ENCODE measurements around the gene MAP4K3. TPM values are rescaled to one million over a fixed set of nuclear protein-coding genes. Genes with fewer than 3 reads are reported as not detected.
"Not testable (repeated sequence)": the region's sequence is repeated elsewhere in the genome, so short reads cannot be mapped to it uniquely, and the experiment has no call there.

Gene MAP4K3
- total RNA-seq, 1 experiment from 2014 or later, result 97.4 TPM

DNA sequence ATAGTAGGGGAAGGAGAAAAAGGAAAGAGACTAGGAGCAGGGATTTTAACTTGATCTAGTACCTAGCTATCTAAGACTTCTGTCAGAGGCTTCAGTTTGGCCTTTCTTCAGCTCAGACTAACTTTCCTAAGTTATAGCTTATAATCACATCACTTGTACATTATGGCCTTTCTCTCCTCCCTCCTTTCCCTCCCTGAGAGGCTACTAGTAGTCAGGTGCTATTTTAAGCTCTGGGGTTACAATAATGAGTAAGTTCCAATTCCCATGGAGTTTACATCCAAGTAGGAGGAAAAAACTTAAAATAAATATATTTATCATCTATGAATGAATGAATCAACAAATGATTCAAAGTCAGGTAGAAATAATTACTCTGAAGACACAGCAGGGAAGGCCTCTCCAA, 102.6 kb downstream of the MAP4K3 start:
- TSS peak; percentile 3 for BruUV-seq (replicated peaks)
- Histone ChIP-seq H3K9ac (ENCODE audit: low read length) (no peak overlapping the region), H3K9me3 (ENCODE audit: low read length) (no peaks in the 10 kb centered on the region), H3K4me3 (ENCODE audit: low read length) (no peak overlapping the region), H3K9me2 (replicated peaks; ENCODE audit: low read length) (no peaks in the 10 kb centered on the region), H3K36me3 (ENCODE audit: low read depth, low read length) (peaks cover 12% of the 10 kb centered on the region; the same call in 1 of the 2 replicates), H3K4me2 (ENCODE audit: low read length) (no peak overlapping the region), H2AFZ (ENCODE audit: low read length) (no peak overlapping the region), H3K79me2 (ENCODE audit: low read length) (0 out of 2 replicates have a peak, but pooled peaks cover 12% of the 10 kb centered on the region), H3K27me3 (ENCODE audit: low read length) (no peaks in the 10 kb centered on the region), H3K4me1 (ENCODE audit: insufficient read depth, low read length) (no peaks in the 10 kb centered on the region), H4K20me1 (ENCODE audit: low read length) (0 out of 2 replicates have a peak, but pooled peaks cover 6% of the 10 kb centered on the region), H3F3A (ENCODE audit: low read length, unreplicated experiment) (no peaks in the 10 kb centered on the region), H3K27ac (ENCODE audit: low read length) (no peak overlapping the region)
- DNase-seq, result no peak
- intact Hi-C loops (cut with micrococcal nuclease), result no loop called here
- no peak for ATAC-seq
- ChIA-PET CTCF (no interaction called here), POLR2A (ENCODE audit: unreplicated experiment) (no interaction called here)
- TF ChIP-seq EZH2 (IDR thresholded peaks at IDR 0.05; ENCODE audit: low read length, unreplicated experiment), result no peak
- no peak for TF ChIP-seq EZH2phosphoT487 (IDR thresholded peaks at IDR 0.05; ENCODE audit: borderline replicate concordance, low read length)
- TF ChIP-seq, protein P1, sequence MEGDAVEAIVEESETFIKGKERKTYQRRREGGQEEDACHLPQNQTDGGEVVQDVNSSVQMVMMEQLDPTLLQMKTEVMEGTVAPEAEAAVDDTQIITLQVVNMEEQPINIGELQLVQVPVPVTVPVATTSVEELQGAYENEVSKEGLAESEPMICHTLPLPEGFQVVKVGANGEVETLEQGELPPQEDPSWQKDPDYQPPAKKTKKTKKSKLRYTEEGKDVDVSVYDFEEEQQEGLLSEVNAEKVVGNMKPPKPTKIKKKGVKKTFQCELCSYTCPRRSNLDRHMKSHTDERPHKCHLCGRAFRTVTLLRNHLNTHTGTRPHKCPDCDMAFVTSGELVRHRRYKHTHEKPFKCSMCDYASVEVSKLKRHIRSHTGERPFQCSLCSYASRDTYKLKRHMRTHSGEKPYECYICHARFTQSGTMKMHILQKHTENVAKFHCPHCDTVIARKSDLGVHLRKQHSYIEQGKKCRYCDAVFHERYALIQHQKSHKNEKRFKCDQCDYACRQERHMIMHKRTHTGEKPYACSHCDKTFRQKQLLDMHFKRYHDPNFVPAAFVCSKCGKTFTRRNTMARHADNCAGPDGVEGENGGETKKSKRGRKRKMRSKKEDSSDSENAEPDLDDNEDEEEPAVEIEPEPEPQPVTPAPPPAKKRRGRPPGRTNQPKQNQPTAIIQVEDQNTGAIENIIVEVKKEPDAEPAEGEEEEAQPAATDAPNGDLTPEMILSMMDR (conservative IDR thresholded peaks at IDR 0.05; ENCODE audit: low read depth, low read length), result no peak

DNA sequence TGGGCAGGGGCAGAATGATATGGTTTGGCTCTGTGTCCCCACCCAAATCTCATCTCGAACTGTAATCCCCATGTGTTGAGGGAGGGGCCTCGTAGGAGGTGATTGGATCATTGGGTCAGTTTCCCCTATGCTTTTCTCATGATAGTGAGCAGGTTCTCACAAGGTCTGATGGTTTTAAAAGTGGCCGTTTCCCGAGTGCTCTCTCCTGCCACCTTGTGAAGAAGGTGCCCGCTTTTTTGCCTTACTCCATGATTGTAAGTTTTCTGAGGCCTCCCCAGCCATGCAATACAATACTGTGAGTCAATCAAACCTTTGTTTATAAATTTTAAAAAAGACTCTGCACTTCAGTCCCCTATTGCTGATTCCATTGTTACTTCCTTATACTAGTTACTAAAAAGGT, 110.4 kb downstream of the MAP4K3 start:
- intact Hi-C loops (cut with micrococcal nuclease), result no loop called here
- Histone ChIP-seq H3K27ac (ENCODE audit: low read length) (no peak overlapping the region), H3K4me1 (ENCODE audit: insufficient read depth, low read length) (no peaks in the 10 kb centered on the region), H3K4me2 (ENCODE audit: low read length) (no peak overlapping the region), H3K36me3 (ENCODE audit: low read depth, low read length) (peaks cover 42% of the 10 kb centered on the region), H3K27me3 (ENCODE audit: low read length) (no peaks in the 10 kb centered on the region), H3F3A (ENCODE audit: low read length, unreplicated experiment) (no peaks in the 10 kb centered on the region), H3K79me2 (ENCODE audit: low read length) (no peaks in the 10 kb centered on the region), H3K9ac (ENCODE audit: low read length) (no peak overlapping the region), H4K20me1 (ENCODE audit: low read length) (no peaks in the 10 kb centered on the region), H3K4me3 (ENCODE audit: low read length) (no peak overlapping the region), H3K9me3 (ENCODE audit: low read length) (no peaks in the 10 kb centered on the region), H2AFZ (ENCODE audit: low read length) (no peak overlapping the region), H3K9me2 (replicated peaks; ENCODE audit: low read length) (no peaks in the 10 kb centered on the region)
- POLR2A ChIA-PET (ENCODE audit: unreplicated experiment), result no interaction called here
- no peak for DNase-seq
- TF ChIP-seq EZH2 (IDR thresholded peaks at IDR 0.05; ENCODE audit: low read length, unreplicated experiment) (no peak), EZH2phosphoT487 (IDR thresholded peaks at IDR 0.05; ENCODE audit: borderline replicate concordance, low read length) (no peak)
- TF ChIP-seq, protein P1 (conservative IDR thresholded peaks at IDR 0.05; ENCODE audit: low read depth, low read length), result peak; percentile 36; the same call in 1 of the 2 replicates
- no peak for ATAC-seq
- BruUV-seq (replicated peaks), result no TSS peak
- CTCF ChIA-PET, result no interaction called here

DNA sequence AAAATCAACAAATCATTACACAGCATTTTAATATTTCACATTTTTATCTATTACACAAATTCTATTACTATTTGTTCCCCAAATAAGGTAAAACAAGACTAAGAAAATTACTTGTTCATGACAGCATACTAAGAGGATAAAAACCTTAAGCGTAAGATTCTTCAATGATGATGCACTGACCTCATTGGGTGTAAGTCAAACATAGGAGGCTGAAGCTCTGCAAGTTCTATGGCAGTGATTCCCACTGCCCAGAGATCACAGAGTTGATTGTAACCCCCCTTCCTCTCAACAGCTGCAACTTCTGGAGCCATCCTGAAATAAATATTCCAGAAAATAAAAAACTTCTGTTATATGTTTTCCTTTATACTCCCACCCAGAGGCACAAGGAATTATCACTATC, 111.1 kb downstream of the MAP4K3 start:
- H3K79me2 ChIP-seq (ENCODE audit: low read length), result no peaks in the 10 kb centered on the region
- DNase-seq, result no peak
- H3K36me3 ChIP-seq (ENCODE audit: low read depth, low read length), result peaks cover 39% of the 10 kb centered on the region
- intact Hi-C loops (cut with micrococcal nuclease), result no loop called here
- no peak overlapping the region for H3K9ac ChIP-seq (ENCODE audit: low read length)
- H2AFZ ChIP-seq (ENCODE audit: low read length), result no peak overlapping the region
- H3K27ac ChIP-seq (ENCODE audit: low read length), result no peak overlapping the region
- H3K4me3 ChIP-seq (ENCODE audit: low read length), result no peak overlapping the region
- no peaks in the 10 kb centered on the region for H3K9me2 ChIP-seq (replicated peaks; ENCODE audit: low read length)
- CTCF ChIA-PET, result no interaction called here
- no peaks in the 10 kb centered on the region for H3K9me3 ChIP-seq (ENCODE audit: low read length)
- no peaks in the 10 kb centered on the region for H3K27me3 ChIP-seq (ENCODE audit: low read length)
- no peaks in the 10 kb centered on the region for H4K20me1 ChIP-seq (ENCODE audit: low read length)
- no peaks in the 10 kb centered on the region for H3F3A ChIP-seq (ENCODE audit: low read length, unreplicated experiment)
- no peak for ATAC-seq
- POLR2A ChIA-PET (ENCODE audit: unreplicated experiment), result no interaction called here
- H3K4me1 ChIP-seq (ENCODE audit: insufficient read depth, low read length), result no peaks in the 10 kb centered on the region
- H3K4me2 ChIP-seq (ENCODE audit: low read length), result no peak overlapping the region
- no TSS peak for BruUV-seq (replicated peaks)
- no peak for TF ChIP-seq EZH2phosphoT487 (IDR thresholded peaks at IDR 0.05; ENCODE audit: borderline replicate concordance, low read length)
- TF ChIP-seq, protein P1 (conservative IDR thresholded peaks at IDR 0.05; ENCODE audit: low read depth, low read length), result no peak
- TF ChIP-seq EZH2 (IDR thresholded peaks at IDR 0.05; ENCODE audit: low read length, unreplicated experiment), result no peak

DNA sequence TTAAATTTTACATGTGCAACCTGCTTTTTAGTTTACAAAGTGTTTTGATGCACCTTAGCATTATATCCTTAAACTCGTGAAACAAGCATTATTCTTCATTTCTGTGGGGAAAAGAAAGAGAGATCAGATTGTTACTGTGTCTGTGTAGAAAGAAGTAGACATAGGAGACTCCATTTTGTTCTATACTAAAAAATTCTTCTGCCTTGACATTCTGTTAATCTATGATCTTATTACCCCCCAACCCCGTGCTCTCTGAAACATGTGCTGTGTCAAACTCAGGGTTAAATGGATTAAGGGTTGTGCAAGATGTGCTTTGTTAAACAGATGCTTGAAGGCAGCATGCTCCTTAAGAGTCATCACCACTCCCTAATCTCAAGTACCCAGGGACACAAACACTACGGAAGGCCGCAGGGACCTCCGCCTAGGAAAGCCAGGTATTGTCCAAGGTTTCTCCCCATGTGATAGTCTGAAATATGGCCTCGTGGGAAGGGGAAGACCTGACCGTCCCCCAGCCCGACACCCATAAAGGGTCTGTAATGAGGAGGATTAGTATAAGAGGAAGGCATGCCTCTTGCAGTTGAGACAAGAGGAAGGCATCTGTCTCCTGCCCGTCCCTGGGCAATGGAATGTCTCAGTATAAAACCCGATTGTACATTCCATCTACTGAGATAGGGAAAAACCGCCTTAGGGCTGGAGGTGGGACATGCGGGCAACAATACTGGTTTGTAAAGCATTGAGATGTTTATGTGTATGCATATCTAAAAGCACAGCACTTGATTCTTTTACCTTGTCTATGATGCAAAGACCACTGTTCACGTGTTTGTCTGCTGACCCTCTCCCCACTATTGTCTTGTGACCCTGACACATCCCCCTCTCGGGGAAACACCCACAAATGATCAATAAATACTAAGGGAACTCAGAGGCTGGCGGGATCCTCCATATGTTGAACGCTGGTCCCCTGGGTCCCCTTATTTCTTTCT, 115.7 kb downstream of the MAP4K3 start:
- H2AFZ ChIP-seq (ENCODE audit: low read length); H3K9ac ChIP-seq (ENCODE audit: low read length); H3K4me2 ChIP-seq (ENCODE audit: low read length); H3K9me3 ChIP-seq (ENCODE audit: low read length); H3K27ac ChIP-seq (ENCODE audit: low read length); ATAC-seq; H3F3A ChIP-seq (ENCODE audit: low read length, unreplicated experiment); POLR2A ChIA-PET (ENCODE audit: unreplicated experiment); H3K4me3 ChIP-seq (ENCODE audit: low read length); H3K9me2 ChIP-seq (replicated peaks; ENCODE audit: low read length); intact Hi-C loops (cut with micrococcal nuclease); BruUV-seq (replicated peaks); H3K79me2 ChIP-seq (ENCODE audit: low read length); CTCF ChIA-PET; DNase-seq; H3K4me1 ChIP-seq (ENCODE audit: insufficient read depth, low read length); H3K27me3 ChIP-seq (ENCODE audit: low read length); H4K20me1 ChIP-seq (ENCODE audit: low read length): not testable (repeated sequence)
- H3K36me3 ChIP-seq (ENCODE audit: low read depth, low read length), result peaks cover 28% of the 10 kb centered on the region

Measured in PC-3 (cell line).